ENCODE data around the gene CR2. TPM values are rescaled to one million over a fixed set of nuclear protein-coding genes. Genes with fewer than 3 reads are reported as not detected.
A peak's percentile ranks its signal among the peaks of the same experiment; 100 is the strongest.

Gene CR2
- total RNA-seq, 1 donor from 2014 or later: 0.81 TPM

GRCh38 chr1:207440626-207441025 is 13.5 kb upstream of the CR2 start:
- TF ChIP-seq, protein P1, sequence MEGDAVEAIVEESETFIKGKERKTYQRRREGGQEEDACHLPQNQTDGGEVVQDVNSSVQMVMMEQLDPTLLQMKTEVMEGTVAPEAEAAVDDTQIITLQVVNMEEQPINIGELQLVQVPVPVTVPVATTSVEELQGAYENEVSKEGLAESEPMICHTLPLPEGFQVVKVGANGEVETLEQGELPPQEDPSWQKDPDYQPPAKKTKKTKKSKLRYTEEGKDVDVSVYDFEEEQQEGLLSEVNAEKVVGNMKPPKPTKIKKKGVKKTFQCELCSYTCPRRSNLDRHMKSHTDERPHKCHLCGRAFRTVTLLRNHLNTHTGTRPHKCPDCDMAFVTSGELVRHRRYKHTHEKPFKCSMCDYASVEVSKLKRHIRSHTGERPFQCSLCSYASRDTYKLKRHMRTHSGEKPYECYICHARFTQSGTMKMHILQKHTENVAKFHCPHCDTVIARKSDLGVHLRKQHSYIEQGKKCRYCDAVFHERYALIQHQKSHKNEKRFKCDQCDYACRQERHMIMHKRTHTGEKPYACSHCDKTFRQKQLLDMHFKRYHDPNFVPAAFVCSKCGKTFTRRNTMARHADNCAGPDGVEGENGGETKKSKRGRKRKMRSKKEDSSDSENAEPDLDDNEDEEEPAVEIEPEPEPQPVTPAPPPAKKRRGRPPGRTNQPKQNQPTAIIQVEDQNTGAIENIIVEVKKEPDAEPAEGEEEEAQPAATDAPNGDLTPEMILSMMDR (conservative IDR thresholded peaks at IDR 0.05; ENCODE audit: low read depth, low read length): no peak
- no peak overlapping the region for H3K4me3 ChIP-seq (ENCODE audit: low read depth, low read length)
- DNase-seq (ENCODE audit: low read depth): no peak

DNA sequence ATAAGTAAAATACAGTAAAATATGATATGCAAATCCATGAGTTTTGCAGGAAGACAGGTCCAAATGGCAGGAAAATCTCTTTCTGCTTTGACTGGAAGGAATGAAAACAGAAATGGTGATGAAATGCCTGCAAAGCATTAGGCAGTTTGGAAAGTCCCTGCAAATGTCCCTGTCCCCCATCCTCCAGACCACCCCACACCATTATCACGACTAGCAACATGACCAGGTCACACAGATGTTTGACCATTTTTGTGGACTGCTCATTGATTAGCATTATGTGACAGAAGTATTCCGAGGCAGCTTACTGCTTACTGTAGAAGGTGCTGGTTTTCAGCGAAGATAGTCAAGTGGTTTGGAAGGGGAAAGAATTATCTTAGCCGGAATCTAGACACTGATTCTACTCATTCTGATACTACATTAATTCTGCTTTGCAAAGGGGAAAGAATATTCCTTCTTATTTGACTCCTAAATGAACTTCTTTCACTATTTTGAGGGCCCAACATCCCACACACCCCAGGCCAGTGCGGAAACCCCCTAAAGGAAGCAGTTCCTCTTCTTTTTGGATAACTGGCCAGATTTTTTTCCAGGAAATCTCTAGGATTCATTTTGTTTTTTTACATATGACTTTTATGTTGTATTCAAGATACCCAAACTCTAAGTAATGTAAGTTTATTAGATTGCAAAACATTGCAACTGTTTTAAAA is 9.5 kb upstream of the CR2 start:
- DNase-seq (ENCODE audit: low read depth): no peak
- TF ChIP-seq, protein P1 (conservative IDR thresholded peaks at IDR 0.05; ENCODE audit: low read depth, low read length): no peak
- H3K4me3 ChIP-seq (ENCODE audit: low read depth, low read length): no peak overlapping the region

DNA sequence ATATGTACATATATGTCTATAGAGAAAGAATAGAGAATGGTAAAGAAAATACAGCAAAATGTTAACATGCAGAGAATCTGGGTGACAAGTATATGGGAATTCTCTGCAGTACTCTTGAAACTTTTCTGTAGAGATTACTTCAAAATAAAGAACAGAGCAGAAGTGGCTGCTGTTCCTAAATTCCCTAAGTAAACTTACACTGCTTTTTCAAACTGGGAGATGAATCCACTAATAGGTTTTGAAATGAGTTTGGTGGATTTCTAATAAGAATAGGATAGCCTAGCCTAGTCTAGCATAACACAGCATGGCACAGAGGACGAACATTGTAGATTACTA is 450 bp upstream of the CR2 start:
- TF ChIP-seq, protein P1 (conservative IDR thresholded peaks at IDR 0.05; ENCODE audit: low read depth, low read length): no peak
- H3K4me3 ChIP-seq (ENCODE audit: low read depth, low read length): peak overlapping the region; percentile 56
- no peak for DNase-seq (ENCODE audit: low read depth)

DNA sequence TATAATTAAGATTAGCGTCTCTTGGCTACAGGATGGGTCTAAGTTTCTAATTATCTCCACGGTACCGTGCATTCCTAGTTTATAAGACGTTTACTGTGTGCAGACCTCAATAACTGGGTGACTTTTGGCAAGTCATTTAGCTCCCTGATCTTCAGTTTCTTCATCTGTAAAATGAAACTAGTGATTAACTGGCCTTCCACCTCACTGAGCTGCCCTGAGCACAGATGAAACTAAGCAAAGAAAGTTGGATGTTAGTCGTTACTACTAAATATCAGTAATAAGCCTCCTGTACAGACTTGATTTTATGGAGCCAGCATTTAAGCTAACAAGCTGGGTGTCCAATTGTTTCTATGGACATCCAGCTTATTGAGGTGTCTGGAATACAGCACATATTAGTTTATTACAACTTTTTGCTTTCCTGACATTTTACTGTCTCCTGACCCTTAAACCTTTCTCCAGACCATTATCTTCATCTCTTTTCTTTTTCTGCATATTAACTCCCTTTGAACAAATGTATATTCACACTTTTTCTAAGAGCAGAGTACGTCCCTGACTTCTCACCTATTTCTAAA is 1.1 kb downstream of the CR2 start:
- peak overlapping the region; percentile 56 for H3K4me3 ChIP-seq (ENCODE audit: low read depth, low read length)
- no peak for DNase-seq (ENCODE audit: low read depth)
- TF ChIP-seq, protein P1 (conservative IDR thresholded peaks at IDR 0.05; ENCODE audit: low read depth, low read length): no peak

DNA sequence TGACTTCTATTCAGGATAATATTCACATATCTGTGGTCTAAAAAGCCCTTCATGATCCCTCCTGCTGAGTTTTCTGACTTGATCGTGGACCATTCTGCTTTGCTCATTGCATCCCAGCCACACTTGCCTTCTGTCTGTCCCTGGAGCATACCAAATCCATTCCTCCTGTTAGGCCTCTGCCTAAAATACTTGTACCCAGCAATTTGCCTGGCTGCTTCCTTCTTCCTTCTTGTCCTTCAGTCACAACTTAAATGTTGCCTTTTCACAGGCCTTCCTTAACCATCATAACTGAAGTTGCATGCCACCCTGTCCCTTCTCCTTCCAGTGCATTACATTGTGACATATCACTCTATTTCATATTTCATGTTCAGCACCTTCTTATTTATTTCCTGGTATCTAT is 4.3 kb downstream of the CR2 start:
- H3K4me3 ChIP-seq (ENCODE audit: low read depth, low read length): no peak overlapping the region
- TF ChIP-seq, protein P1 (conservative IDR thresholded peaks at IDR 0.05; ENCODE audit: low read depth, low read length): no peak
- no peak for DNase-seq (ENCODE audit: low read depth)

DNA sequence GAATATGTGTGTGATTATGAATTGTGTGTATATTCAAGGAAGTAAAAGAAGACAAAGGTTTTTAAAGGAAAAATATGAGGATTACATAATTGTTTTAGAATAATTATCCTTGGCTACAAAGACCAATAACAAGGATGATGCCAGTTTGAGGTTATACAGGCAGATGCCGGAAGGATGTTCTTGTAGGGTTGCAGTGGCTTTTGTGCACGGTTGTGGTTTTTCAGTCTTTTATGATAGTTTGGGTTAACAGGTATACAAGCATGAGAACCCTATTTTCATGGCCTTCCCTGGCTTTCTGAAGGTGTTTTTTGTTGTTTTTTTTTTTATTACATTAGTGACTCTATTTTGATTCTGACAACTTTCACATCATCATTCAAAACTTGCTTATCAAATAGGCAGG is 4.9 kb downstream of the CR2 start:
- DNase-seq (ENCODE audit: low read depth): no peak
- no peak overlapping the region for H3K4me3 ChIP-seq (ENCODE audit: low read depth, low read length)
- TF ChIP-seq, protein P1 (conservative IDR thresholded peaks at IDR 0.05; ENCODE audit: low read depth, low read length): no peak

DNA sequence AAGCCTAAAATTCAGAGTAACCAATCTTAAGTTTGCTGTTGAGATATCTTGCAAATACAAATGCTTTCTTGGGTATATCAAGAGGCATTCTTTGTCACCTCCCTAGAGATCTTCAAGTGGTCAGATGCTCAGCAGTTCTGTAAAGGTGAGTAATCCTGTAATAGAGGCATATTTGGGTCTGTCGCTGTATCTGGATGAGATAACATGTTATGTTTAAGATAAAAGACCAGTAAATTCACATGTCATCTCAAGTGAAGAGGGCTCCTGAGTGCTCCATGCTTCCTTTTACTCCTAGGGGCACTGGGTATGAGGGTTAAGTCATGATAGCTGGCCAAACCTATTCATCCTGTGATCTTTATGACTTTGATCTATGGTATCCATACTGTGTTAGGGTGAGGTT is 7.5 kb downstream of the CR2 start:
- H3K4me3 ChIP-seq (ENCODE audit: low read depth, low read length): no peak overlapping the region
- TF ChIP-seq, protein P1 (conservative IDR thresholded peaks at IDR 0.05; ENCODE audit: low read depth, low read length): no peak
- DNase-seq (ENCODE audit: low read depth): no peak

All from epithelial cell of proximal tubule (primary cell).